ENCODE measurements around the gene DMD. TPM values are rescaled to one million over a fixed set of nuclear protein-coding genes. Genes with fewer than 3 reads are reported as not detected.

DMD gene
- total and polyA plus RNA-seq, 2 of the 8 experiments (the other 6 are each of a cell fraction or from before 2014, with no cell fraction given), result 4.8 to 7.4 TPM

GRCh38 chrX:31421441-31421840, 1789.9 kb downstream of the DMD start (continued):
- TF ChIP-seq CHD7 (IDR thresholded peaks at IDR 0.05; ENCODE audit: insufficient replicate concordance, low read length), result no peak
- no peak for TF ChIP-seq RNF2 (IDR thresholded peaks at IDR 0.05; ENCODE audit: borderline replicate concordance, low read depth, low read length, missing control alignments, poor library complexity, severe bottlenecking)
- TF ChIP-seq CTCF (IDR thresholded peaks at IDR 0.05; ENCODE audit: control extremely low read depth in 1 of 3, insufficient read depth in 1 of 3, low read depth in 1 of 3, low read length in 3 of 3), result no peak
- no peak for TF ChIP-seq SIN3A (conservative IDR thresholded peaks at IDR 0.05 in 1 of 2, IDR thresholded peaks at IDR 0.05 in 1 of 2; ENCODE audit: low read depth in 1 of 2, low read length in 2 of 2)
- TF ChIP-seq SRF (IDR thresholded peaks at IDR 0.05; ENCODE audit: low read depth, low read length), result no peak

Measured in H1 (cell line).